DMS79 treated with DMSO at 0.1 percent for 48 hours (cell line): Measurements from ENCODE around the gene PDPK1.
"Not testable (repeated sequence)": the region's sequence is repeated elsewhere in the genome, so short reads cannot be mapped to it uniquely, and the experiment has no call there.

Experiments
- DNase-seq: peaks from one replicate; lab custom pipeline; 2025; lab: John Stamatoyannopoulos, UW

PDPK1 gene

GRCh38 chr16:2611877-2612276 is 74.1 kb downstream of the PDPK1 start:
- DNase-seq = not testable (repeated sequence)

- not testable (repeated sequence) for DNase-seq
Observed at GRCh38 chr16:2613251-2613650, 75.4 kb downstream of the PDPK1 start.

DNA sequence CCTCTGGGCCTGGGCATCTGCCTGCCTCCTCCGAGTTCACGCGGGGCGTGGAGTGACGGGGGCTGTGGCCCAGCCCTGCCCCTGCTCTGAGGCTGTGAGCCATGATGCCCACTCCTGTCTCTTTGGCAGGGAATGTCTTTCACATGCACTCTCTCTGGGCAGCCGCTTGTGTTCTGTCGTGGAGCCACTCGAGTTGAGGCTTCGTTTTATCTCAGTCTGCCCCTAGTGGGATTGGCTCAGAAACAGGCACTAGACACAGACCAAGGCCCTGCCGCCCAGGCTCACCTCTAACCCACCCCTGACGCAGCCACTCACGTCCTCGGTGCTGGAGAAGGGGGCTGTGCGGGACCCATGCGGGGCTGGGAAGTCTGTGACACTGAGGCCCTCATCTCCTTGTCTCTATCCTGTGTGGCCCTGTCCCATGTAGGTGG is 77.0 kb downstream of the PDPK1 start:
- no peak for DNase-seq

- DNase-seq = not testable (repeated sequence)
Observed at GRCh38 chr16:2618964-2619363, 81.1 kb downstream of the PDPK1 start.

DNA sequence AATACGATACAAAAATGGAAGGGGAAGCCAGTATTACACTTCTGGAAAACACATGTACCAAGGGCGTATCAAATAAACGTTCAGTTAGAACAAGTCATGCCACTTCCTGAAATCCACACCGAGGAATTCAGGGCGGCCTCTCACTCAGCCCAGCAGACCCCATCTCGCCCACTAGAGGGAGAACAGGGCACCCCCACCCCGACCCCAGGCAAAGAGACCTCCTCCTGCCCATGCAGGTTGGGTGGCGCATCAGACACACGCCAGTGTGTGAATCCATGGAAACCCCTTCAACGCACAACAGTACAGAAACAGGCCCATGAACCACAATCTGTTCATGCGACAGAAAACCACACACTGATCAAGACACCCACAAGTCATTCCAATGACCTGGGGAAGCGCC is 81.8 kb downstream of the PDPK1 start:
- not testable (repeated sequence) for DNase-seq

GRCh38 chr16:2620870-2621269 is 83.0 kb downstream of the PDPK1 start:
- not testable (repeated sequence) for DNase-seq

DNA sequence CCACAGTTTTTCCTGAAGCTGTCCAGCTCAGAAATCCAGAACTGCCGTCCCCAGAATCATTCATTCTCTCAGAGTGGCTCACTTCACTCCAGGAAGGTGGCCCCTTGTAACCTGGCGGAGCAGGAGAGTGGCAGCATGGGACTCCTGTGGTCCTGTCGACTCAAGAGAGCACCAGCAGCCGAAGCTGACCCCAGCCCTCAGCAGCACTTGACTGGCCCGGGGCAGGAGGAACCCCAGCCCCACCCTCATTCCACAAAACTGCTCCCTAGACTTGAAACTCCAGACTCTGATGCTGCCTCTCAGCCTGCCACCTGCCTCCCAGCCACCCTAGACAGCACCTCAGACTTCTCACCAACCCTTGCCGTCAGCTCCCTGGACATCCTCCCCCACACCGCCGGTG is 83.6 kb downstream of the PDPK1 start:
- not testable (repeated sequence) for DNase-seq

- not testable (repeated sequence) for DNase-seq
Observed at GRCh38 chr16:2627075-2627474, 89.3 kb downstream of the PDPK1 start.

DNA sequence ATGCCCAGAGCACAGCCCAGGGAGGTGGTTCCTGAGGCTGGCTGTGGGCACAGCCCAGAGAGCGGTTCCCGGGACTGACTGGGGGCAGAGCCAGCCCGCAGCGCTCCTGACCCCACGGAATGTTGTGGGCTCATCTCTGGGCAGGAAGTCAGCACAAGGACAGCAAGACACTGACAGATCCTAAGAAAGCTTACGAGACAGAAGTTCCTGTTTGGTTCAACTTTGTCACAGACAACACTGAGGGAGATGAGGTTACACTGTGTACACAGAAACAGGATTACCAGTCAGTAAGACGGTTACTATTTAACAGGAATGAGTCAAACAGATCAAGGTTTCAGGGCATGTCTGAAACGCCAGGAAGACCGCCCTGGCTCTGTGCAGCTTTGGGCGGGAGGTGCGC is 93.4 kb downstream of the PDPK1 start:
- DNase-seq = not testable (repeated sequence)

DNA sequence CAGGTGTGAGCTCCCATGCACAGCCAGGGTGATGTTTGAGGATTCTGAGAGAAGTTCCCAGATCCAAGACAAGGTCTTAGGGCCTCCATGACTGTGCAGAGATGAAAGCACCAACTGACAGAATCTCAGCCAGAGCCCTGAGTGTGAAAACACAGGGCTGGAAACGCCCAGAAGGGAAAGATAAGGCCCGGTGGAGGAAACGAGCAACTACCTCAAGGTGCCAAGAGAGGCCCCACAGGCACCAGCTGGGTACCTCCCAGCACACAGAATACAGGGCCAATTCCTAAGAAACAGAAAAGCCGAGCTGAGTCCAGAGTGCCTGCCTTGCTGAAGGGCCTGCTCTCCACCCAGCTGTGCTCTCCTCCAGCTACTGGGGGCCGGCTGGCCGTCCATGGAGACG is 94.5 kb downstream of the PDPK1 start:
- not testable (repeated sequence) for DNase-seq

DNA sequence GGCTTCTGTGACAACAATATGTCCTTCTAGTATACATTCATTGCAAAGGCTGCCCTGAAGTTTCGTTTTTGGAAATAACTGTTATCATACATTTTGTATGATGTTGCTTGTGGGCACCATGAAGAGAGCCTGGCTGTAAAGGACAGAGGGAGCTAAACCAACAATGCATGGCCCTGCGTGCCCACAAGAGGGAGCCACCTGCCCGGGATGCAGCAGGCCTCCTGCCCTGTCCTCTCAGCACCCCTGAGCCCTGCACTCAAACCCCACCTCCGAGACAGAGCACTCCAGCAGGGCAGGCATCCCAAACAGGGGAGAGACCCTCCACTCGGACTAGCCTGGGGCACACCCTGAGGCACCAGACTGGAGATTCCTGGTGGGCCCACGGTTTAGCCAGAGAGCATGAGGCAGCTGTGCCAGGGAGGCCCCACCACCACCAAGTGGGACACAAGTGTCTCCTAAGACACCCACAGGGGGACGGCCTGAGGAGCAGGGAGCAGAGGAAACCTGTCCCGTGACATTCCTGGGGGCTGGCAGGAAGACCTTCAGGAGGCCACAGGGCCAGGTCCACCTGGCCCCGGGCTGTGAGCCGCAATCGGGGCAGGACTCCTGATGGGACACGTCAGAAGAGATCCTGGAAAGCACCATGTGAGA is 101.4 kb downstream of the PDPK1 start:
- DNase-seq = not testable (repeated sequence)

DNA sequence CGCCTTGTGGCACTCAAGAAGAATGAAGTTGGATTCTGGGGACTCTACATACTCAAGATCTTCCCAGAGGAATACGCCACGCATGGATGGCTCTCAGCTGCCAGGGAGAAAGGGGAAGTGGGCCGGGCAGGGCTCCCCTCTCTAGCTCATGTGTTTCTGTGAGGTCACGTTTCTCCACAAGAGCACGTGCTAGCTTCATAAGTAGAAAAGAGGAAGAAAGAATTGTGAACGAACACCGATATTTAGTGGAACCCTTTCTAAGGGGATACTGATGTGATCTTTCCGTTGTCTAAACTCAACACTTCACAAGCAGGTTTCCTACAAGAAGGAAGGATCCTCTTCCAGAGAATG is 101.9 kb downstream of the PDPK1 start:
- DNase-seq = not testable (repeated sequence)

DNA sequence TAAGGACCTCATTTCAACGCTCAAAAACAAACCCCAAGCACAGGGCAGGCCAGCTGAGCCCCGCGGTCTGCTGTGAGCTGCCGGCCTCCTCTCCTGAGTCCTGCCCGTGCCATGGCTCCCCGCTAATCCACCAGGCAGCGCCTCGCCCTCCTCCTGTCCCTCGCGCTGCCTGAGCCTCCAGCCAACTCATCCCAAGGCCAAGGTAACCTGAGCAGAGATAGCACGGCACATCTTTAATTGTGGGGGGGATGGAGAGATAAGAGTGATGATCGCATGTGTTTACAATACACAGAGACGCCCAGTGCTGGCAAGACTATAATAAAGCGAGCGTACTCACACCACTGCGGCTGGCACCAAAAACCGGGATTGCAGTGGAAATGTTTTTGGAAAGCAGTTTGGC is 104.7 kb downstream of the PDPK1 start:
- not testable (repeated sequence) for DNase-seq

GRCh38 chr16:2644754-2645453 is 107.1 kb downstream of the PDPK1 start:
- DNase-seq = not testable (repeated sequence)

DNA sequence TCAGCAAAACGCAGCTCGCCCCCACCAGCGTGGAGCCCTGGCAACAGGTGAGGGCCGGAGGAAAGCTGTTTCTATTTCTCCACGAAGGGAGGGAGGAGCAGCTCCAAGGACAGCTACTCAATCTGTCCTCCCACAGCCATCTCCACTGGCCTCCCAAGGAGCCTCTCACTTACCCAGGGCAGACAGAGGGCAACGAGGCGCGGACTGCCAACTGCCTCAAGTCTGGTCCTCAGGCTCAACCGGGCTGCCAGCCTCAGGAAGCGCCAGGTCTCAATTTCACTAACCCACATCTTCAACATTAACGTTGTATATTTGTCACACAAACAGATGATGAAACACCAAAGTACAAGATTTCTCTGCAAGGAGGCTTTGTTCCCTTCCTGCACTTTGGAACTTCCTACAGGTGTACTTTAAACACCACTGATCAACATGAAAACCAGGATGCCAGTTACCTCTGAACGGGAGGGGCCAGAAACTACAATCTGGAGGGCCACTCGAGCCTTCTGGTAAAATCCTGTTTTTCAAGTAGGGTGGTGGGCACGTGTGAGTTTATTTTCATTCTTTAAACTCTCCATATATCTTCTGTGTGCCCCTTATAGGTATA is 113.5 kb downstream of the PDPK1 start:
- DNase-seq = not testable (repeated sequence)
